NCI-H446 (cell line): Measurements from ENCODE around the gene UPF1.

Experiments used
- DNase-seq, 2 experiments: peaks; one replicate each; lab custom pipeline; 2025; lab: John Stamatoyannopoulos, UW

The UPF1 gene

DNA sequence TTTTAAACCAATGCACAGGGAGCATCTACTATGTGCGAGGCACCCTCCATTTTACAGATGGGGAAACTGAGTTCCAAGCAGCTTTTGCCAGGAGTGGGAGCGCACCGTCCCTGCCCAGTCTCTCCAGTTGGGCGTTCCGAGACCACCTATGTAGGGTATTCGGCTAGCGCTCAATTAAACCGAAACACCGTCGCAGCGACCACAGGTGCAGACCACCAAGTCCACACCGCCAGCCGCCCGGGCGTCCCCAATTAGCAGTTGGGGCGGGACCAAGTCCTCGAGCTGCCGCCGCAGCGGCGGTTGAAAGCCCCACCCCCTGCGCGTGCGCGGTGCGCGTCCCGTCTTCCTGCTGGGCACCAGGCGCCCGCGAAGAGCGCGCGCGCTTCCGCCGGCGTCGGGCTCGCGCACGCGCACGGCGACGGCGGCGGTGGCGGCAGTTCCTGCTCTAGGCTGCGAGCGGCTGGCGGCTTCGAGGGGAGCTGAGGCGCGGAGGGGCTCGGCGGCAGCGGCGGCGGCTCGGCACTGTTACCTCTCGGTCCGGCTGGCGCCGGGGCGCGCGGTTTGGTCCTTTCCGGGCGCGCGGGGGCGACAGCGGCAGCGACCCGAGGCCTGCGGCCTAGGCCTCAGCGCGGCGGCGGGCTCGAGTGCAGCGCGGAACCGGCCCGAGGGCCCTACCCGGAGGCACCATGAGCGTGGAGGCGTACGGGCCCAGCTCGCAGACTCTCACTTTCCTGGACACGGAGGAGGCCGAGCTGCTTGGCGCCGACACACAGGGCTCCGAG, at the start of gene UPF1:
TSS of gene UPF1 (plus strand) at position 436 of the 782 bp plus-strand sequence. CDS start at position 687, 251 bp downstream.
- DNase-seq: peak; percentile 89 to 97

DNA sequence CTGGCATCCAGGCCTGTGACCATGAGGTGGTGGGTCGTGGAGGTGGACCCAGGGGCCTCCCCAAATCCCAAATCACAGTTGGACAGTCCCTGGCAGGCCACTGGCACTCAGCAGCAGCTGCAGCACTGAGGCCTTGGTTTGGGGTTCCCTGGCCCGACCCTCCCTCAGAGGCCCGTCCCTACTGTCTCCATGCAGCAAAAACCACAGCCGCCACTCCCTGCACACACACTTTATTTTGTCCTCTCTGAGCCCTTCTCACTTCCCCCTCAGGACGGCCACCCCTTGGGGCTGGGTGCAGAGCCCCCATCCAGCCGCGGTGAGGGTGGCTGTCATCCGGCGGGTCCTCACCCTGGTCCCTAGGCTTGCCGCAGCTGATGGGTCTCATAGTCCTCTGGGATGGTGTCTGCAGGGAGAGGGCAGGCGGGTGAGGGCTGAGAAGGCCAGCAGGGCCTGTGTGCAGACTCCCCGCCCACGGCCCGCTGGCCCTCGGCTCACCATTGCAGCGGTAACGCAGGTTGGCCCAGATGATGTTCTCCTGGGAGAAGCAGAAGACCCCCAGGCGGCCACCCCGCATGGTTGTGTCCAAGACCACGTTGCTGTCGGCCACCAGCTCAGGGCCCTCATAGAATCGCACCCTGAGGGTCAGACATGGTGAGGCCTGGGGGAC, 49.1 kb upstream of the UPF1 start:
- DNase-seq: no peak

DNA sequence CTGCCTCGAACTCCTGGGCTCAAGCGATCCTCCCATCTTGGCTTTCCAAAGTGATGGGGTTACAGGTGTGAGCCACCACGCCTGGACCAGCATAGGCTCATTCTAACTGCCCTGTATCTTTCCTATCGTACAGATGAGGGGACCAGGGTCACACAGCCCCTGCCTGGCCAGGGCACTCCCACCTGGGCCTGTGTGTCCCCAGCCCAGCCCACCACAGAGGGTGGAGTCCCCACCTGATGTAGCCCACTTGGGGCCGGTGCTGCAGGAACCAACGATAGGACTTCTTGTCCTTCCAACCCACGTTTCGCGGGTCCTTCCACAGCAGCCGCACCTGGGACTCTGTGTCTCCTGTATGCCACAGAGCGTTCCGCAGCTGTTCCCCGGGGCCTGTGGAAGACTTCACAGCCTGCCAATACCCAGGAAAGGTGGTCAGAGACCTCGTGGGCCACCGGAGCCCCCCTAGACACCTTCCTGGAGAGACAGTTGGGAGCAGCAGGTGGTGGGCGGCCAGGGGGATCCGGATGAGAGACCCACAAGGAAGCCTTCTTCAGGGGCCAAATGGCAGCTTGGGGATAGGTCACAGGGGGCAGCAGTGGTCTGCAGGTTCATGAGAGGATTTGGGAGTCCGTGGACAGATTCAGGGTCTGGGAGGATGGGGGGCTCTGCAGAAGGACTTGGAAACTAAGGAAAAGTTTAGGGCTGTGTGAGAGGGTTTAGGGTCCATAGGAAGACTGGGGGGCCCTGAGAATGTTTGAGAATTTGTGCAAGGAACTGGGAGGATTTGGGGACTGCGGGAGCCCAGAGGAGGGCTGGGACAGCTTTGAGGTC, 47.6 kb upstream of the UPF1 start:
- DNase-seq: no peak

DNA sequence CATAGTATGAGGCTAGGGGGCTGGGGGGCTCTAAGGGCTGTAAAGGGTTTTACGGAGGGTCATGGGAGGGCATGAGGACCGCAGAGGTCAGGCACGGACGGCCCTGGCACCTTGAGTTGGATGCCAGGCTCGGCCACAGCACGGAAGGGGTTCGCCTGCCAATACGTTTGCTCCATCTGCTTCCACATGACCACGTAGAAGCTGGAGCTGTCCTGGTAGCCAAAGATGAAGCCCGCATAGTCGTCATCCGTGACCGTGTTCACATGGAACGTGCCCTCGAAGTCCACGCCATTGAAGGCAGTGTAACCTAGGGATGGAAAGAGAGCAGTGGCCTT, 47.0 kb upstream of the UPF1 start:
- no peak for DNase-seq

DNA sequence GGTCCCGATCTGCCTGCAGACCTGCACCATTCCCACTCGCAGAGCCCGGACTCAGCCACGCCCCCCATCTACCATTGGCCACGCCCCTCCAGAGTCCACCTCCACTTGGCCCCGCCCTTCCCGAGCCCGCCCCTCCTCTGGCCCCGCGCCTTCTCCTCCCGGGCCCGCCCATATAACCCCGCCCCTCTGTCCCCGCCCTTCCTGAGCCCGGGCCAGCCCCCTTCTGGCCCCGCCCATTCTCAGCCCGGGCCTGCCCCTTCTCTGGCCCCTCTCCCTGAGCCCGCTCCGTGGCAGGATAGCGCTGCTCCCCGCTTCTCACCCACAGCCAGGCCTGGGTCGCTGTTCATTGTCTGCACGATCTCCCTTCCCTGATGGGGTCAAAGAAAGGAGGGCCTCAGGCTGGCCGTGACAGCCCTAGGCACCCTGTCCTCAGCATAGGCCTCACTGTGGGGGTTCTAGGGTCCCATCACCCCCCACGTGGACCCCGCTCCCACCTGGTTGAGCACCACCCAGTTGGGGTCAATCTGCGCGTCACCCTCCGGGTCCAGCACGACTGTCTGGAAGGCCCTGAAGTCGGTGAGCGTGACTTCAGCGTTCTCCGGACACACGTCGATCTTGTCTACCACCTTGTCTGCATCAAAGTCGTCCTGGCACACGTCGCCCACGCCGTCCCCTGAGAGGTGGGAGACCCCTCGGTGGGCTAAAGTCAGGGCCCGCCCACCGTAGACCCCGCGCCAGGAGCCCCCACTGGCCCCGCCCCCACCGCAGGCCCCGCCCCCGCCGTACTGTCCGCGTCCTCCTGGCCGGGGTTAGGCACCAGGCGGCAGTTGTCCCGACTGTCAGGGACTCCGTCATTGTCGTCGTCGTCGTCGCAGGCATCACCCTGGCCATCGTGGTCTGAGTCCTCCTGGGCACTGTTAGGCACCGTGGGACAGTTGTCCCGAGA, 46.3 kb upstream of the UPF1 start:
- DNase-seq: peak; percentile 78 to 89

DNA sequence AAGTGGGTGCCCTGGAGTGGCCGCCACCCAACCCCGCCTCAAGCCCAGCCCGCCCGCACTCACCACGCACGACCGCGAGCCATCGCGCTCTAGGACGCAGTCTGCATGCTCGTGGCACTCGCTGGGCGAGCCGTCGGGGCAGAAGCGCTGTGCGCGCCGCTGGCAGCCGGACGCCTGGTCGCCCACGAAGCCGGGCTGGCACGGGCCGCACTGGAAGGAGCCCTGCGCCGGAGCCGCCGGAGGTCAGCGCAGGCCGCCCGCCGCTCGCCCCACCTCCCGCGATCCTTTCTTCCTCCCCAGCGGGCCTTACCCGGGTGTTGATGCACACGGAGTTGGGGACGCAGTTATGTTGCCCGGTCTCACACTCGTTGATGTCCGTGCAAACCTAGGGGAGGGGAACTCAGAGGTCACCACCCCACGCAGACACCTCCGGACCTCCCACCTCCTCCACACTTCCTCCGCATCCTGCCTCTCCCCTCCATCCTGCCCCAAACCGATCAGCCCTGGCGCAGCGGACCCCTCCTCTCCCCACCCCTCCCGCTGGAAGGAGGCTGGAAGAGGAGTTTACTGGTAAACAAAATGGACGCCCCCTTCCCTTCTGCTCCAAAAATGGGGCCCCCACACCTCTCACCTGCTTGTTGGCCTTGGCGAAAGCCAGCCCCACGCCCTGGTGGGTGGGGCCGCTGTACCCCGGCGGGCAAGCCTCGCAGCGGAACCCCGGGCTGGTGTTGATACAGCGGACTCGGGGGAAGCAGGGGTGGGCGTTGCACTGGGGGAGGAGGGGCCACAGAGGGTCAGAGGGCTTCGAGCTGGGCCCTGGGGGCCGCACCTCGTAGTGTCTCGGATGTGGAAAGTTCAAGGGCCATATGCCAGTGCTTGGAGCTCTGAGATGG, 43.0 kb upstream of the UPF1 start:
- DNase-seq: no peak

DNA sequence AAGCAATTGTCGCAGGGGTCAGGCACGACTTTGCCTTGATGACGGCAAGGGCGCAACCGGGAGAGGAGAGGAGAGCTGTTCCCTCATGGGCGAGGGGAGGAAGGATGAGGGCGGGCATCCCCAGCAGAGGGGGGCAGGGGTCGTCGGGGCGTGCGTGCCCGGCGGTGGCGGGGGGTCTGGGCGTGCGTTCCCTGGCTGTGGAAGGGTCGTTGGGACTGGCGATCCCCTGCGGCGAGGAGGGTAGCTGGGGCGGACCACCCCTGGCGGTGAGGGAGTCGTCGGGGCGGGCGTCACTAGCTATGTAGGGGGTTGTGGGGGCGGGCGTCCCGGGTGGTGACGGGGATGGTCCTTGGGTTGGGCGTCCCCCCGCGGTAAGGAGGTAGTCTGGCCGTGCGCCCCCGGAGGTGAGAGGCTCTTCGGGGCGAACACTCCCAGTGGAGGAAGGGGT, 42.3 kb upstream of the UPF1 start:
- no peak for DNase-seq

DNA sequence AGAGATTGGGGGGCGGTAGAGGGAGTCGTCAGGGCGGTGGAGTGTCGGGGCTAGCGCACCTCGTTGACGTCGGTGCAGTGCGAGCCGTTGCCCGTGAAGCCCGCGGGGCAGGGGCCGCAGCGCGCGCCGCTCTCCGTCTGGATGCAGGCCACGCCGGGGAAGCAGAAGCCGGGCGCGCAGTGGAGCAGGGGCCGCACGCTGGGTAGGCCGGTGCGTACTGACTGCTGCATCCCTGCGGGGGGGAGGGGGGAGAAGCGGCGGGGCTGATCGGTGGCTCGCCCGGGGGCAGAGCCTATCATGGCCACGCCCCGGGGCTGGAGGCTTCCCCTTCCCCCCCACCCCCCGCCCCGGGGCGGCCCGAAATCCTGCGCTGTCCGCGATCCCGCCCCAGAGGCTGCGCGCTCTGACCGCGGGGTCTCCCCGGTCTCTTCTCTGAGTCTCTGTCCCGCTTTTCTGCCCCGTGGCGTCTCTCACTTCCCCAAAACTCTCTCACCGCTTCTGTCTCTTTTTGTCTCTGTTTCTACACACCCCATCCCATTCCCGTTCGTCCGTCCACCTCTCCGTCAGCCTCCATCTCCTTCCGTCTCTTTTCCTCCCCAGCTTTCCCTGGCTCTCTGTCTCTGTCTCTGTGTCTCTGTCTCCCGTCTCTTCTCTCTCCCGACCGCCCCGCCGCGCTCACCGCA, 41.7 kb upstream of the UPF1 start:
- DNase-seq: no peak

DNA sequence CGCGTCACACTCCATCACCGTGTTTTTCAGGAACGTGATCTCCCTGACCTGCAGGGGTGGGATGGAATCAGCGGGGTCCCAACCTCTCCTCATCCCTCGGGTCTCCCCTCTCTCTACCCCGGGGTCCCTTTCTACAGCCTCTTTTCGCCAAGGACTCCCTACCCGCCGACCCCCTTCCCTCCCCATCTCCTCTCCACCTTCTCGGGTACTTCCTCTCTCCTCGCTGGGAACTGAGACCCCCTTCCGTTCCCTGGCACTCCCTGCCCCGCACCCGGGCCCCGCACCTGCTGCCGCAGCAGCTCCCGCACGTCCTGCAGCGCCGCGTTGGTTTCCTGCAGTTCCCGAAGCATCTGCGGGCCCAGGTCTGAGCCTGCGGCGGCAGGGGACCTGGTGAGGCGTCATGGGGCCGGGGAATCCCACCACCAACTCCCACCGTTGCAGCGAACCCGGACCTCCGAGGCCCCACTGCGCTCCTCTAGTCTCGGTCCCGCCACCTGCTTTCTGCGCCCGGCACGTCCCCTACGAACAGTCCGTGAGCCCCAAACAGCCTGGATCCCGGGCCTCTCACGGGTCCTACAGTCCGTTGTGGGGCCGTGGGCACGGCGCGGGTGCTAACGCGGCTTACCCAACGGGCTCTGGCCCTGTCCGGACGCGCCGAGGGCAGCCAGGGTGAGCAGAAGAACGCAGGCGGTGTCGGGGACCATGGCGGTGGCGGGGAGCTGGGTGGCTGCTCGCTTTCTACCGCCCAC, 41.0 kb upstream of the UPF1 start, which contains the start of gene COMP:
TSS of gene COMP (minus strand) at position 740 of the 749 bp plus-strand sequence. CDS start at position 704, 36 bp downstream.
- DNase-seq: no peak

DNA sequence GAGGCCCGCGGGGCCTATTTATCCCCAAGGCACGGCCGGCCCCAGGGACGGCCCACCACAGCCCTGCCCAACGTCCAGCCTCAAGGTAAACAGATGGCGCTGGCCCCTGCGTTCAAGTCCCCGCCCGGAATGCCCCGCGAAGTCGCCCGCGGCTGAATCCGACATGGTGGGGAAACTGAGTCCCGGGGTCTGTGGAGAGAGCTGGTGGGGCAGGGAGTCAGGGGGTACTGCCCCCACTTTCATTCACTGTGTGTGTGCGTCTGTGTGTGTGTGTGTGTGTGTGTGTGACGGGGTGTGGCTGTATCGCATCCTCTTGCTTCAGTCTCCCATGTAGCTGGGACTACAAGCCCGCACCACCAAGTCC, 40.5 kb upstream of the UPF1 start:
- no peak for DNase-seq

DNA sequence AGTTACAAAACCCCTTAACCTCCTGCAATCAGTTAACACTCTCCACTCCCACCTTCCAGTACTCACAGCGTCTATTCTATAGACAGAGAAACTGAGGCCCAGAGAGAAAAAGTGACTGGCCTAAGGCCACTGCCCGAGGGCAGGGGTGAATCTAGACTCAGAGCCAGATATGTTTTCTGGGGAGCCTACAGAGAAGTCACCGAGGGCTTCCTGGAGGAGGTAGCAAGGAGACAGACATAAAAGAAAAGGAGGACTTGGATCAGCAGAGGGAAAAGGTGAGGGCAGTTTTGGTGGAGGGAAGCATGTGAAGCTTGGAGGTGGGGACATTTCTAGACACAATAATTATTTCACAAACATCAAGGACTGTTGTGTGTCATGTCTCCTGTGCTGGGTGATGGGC, 39.1 kb upstream of the UPF1 start:
- no peak for DNase-seq

DNA sequence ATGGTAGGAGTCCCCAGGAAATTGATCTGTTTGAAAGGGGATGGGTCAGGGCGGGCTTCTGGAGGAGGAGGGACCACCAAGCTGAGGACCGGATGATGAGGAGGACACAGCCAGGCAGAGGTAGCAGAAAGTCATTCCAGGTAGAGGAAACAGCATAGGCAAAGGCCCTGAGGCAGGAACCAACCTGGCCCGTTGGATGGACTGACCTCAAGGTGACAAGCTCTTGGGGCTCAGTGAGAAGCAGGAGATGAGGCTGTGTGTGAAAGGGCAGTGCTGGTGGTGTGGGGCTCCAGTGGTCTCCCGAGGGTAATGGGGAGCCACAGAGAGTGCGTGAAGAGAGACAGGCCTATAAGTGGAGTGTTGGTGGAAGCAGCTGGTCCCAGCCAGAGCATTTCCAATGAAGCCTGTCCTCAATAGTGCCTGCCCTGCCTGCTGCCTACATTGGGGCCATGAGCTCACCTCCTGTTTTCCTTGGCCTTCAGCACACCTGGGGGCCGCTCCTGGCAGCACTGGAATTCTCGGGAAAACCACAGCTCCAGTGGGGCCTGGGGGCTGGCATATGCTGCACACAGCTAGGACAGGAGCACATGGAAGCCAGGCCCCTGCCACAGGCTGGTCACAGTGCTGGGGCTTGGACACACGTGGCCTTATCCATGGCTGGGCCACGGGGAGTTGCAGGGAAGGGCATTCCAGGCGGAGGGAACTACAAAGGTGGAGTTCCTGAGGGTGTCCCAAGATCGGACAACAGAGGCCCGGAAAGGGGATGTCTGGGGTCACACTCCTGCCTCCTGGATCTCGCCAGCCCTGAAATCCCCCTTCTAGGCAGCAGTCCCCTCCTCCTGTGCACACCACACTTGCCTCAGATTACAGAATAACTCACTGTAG, 38.4 kb upstream of the UPF1 start:
- DNase-seq: no peak

DNA sequence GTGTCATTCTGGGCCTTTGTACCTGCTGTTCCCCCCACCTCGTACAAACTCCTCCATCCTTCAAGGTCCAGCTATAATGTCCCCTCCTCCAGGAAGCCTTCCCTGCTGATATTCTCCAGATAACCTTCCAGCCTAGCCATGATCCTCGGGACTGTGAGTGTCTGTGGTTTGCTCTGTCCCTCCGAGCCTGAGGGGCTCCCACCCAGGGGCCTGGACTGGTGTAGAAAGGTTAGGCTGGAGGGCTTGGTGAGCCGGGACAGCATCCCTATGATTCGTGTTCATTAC, 37.8 kb upstream of the UPF1 start:
- no peak for DNase-seq

DNA sequence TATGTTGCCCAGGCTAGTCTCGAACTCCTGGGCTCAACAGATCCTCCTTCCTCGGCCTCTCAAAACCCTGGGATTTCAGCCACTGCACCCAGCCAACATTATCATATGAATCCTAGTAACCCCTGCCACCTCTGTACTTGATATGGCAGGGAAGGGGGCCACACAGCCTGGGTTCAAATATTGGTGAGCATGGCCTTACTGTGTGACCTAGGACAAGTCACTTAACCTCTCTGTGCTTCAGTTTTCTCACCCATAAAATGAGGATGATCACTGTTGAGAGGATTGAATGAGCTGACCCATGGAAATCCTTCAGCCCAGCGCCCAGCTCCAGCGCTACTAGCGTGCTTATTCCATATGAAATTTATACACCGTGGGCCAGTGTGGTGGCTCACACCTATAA, 37.1 kb upstream of the UPF1 start:
- no peak for DNase-seq

DNA sequence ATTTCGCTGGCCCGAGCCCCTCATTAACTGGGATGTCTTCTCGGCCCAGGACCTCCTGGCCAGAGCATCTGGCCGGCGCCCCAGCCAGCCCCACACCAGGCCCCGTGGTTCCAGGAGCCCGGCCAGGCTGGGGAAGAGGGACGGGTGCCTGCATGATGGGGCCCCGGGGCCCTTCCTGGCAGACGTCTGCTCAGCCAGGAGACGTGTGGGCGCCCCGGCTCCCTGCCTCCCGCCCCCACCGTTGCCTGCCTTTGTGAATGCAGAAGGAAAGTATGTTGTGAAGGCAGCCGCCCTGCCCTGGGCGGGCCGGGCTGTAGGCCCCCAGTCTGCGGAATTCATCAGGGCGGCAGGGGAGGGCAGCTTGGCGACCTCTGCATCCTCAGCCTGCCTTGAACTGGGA, 36.2 kb upstream of the UPF1 start:
- DNase-seq: no peak

DNA sequence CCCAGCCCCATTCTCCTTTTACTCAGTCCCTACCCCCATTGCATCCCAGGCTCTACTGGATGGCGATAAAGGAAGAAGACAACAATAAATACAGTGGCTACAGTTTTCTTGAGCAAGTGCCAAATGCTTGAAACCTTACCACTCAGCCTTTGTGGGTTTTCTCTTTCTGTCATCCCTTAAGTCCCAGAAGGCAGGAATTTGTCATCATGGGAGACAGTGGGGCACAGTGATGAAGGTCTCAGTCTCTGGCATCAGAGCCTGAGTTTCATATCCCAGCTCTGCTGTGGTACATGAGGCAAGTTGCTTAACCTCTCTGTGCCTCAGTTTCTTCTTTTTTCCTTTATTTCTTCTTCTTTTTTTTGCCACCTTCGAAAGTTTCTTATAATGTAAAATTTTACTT, 35.5 kb upstream of the UPF1 start:
- DNase-seq: no peak

DNA sequence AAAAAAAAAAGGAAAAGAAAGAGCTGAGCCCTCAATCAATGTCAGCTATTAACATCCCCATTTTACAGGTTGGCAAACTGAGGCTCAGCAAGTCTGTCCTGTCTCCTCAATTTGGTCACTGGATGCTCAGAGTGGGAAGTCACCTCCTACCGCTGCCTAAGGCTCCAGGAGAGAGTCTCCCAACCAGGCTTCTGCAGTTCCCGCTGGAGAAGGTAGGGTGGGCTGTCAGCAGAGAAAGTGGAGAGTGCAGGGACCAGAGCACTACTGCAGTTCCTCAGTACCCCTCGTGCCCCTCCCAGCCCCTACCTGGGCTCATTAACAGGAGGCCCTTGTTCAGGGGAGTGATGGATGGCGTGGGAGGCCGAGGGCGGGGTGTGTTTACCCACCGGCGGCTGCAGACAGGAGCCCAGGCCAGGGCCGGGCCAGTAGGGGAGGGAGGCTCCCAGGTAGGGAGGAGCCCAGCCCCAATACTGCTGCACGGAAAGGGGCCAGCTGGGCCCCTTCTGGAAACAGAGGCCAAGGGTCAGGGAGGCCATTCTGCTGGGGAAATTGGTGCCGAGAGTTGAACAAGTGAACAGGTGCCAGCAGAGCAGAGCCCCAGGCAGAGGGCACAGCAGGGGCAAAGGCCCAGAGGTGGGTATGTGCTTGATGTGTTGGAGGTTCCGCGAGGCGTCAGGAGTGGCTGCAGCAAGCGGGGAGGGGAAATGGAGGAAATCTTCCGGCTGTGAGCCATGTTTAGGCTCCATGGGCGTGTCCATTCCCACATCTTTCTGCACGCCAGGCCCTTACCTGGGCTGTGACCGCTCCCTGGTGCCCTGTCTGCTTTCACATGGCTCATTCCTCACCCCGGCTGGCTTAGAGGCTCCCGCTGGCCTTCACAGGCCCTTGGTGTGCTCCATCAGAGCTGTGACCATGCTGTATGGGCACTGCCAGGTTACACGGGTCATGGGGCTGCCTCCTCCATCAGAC, 33.1 kb upstream of the UPF1 start:
- DNase-seq: no peak
